IPS-18c (cell line): Measurements from ENCODE around the gene ATP13A3.
"Not testable (repeated sequence)": the region's sequence is repeated elsewhere in the genome, so short reads cannot be mapped to it uniquely, and the experiment has no call there.

Source experiments
- H3K4me3 ChIP-seq: 2 replicates; pipeline ENCODE4 v1.7.0; 2013; ENCODE audit warnings: low read depth, mild to moderate bottlenecking, low read length, moderate library complexity; ENCODE audit not compliant: insufficient read depth
- H3K9me3 ChIP-seq: one replicate; pipeline ENCODE4 v1.6.1; 2013; ENCODE audit warnings: mild to moderate bottlenecking, low read length, moderate library complexity; ENCODE audit not compliant: control insufficient read depth, insufficient read depth

The ATP13A3 gene

DNA sequence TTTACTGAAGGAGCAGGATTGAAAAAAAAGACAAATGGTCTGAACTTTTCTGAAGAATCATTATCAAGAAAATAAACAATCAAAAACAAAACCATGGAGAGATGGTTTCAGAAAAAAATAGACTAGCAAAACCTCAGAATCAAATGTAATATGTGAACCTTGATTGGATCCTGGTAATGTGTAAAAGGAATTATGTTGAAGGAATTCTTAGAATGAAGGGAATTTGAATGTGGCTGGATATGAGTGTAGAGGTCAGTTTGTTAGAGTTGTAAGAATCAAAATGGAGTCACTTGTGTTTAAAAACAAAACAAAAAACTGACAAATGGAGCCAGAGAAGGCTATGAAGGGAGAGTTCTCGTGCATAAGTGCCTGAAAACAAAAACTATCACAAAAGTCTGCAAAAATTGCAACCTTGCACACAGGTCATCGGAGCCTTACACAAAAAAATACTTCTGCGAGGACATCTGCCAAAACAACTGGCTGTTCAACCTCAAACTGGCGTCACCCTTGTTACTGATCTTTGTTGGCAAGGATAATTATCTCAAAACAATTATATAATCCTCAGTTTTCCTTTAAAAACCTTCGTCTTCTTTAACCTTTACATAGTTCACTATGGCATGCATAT lies 19.1 kb upstream of the ATP13A3 start:
- Histone ChIP-seq H3K4me3 (no peak overlapping the region), H3K9me3 (no peaks in the 10 kb centered on the region)

GRCh38 chr3:194504861-194505260 lies 18.1 kb upstream of the ATP13A3 start:
- Histone ChIP-seq H3K9me3 (no peaks in the 10 kb centered on the region), H3K4me3 (no peak overlapping the region)

- H3K4me3 ChIP-seq, result no peak overlapping the region
- no peaks in the 10 kb centered on the region for H3K9me3 ChIP-seq
Observed at GRCh38 chr3:194504146-194504545, 17.3 kb upstream of the ATP13A3 start.

- Histone ChIP-seq H3K9me3 (no peaks in the 10 kb centered on the region), H3K4me3 (no peak overlapping the region)
Observed at GRCh38 chr3:194503081-194503531, 16.3 kb upstream of the ATP13A3 start.

DNA sequence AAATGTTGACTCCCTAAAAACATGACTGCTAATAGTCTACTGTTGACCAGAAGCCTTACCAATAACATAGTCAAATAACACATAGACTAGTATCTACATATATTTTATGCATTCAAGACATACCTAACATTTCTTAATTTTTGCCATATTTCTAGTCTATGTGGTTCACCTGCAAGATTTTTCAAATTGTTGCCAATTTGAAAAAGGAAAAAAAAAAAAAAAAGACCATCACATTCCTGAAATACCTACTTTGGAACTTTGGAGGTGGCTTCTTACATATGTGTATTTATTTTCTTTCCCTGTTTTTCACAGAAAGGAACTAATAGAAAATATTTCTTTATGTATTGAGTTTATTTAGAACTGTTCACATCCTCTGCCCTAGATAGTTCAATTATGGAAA lies 13.4 kb upstream of the ATP13A3 start:
- H3K9me3 ChIP-seq, result no peaks in the 10 kb centered on the region
- H3K4me3 ChIP-seq, result no peak overlapping the region

GRCh38 chr3:194499516-194499915 lies 12.7 kb upstream of the ATP13A3 start:
- not testable (repeated sequence) for H3K4me3 ChIP-seq, H3K9me3 ChIP-seq

DNA sequence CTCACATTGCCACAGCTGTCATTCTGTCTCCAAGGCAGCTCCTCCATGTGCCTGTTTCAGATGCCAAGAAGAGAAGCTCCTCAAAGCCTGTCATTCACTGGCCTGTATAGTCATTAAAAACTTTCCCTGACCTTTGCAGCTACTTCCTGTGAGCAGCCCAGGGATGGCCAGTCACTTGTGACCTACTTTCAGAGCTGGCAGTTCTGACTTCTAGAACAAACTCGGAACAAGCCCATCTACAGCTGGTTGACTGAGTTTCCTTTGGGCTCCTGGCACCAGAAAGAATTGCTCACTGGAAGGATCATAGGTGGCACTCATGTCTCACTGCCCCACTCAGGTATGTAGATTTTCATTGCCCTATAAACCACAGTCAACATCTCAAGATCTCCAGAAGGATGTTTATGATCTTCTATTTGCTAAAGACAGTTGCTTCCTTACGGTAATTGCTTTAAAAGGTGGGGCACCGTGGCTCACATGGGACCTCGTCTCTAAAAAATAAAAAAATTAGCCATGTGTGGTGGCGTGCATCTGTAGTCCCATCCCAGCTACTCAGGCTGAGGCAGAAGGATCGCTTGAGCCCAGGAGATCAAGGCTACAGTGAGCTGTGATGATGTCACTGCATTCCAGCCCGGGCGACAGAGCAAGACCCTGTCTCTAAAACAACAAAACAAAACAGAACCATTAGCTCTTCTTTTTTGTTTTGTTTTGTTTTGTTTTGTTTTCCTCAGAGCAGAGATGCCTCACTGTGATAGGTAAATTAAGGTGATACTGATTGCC lies 11.2 kb upstream of the ATP13A3 start:
- H3K9me3 ChIP-seq, result no peaks in the 10 kb centered on the region
- no peak overlapping the region for H3K4me3 ChIP-seq

- no peak overlapping the region for H3K4me3 ChIP-seq
- H3K9me3 ChIP-seq, result no peaks in the 10 kb centered on the region
Observed at GRCh38 chr3:194496217-194496919, 9.6 kb upstream of the ATP13A3 start.

GRCh38 chr3:194494951-194495374 lies 8.2 kb upstream of the ATP13A3 start:
- Histone ChIP-seq H3K9me3 (no peaks in the 10 kb centered on the region), H3K4me3 (no peak overlapping the region)

- H3K9me3 ChIP-seq, H3K4me3 ChIP-seq: not testable (repeated sequence)
Observed at GRCh38 chr3:194493995-194494927, 7.5 kb upstream of the ATP13A3 start.

- Histone ChIP-seq H3K4me3 (no peak overlapping the region), H3K9me3 (no peaks in the 10 kb centered on the region)
Observed at GRCh38 chr3:194492001-194492400, 5.2 kb upstream of the ATP13A3 start.

DNA sequence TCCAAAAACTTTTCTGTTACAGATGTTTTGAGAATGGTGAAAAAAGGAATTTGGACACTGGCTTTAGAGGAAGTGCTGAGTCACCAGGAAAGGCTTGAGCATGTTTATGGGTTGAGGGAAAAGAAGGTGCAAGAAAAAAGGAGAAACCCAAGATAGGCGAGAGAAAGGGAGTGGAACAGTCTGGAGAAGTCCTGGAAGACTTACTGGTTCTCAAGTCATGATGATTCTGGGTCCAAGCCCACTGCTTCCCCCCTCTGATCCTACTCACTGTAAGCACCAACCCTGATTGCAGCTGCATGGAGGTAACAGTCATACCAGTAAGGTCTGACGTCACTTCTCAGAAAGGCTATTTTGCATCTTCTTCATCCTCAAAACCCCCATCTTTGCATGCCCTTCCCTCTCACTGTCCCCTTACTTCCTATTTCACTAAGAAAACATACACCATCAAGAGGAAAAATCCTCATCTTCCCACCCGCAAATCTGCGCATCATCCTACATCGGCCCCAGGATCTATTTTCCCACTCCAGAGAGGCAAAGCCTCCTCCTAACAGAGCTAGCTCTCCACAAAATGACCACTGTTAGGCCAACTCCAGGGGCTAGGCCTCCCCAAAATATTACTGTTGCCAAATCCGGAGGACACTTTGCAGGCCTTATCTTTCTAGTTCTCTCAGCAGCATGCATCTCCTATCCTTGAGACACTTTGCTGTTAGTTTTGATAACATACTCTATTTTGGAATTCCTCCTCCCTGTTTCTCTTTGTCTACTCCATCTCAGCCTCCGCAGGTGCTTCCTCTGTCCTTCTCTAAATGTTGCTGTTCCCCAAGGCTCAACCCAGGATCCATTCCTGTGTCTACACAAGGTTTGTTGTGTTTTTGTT lies 3.2 kb upstream of the ATP13A3 start:
- Histone ChIP-seq H3K4me3 (no peak overlapping the region), H3K9me3 (peaks cover 2% of the 10 kb centered on the region)

GRCh38 chr3:194488055-194488742 lies 1.4 kb upstream of the ATP13A3 start:
- Histone ChIP-seq H3K9me3 (peaks cover 2% of the 10 kb centered on the region), H3K4me3 (no peak overlapping the region)

GRCh38 chr3:194487289-194488054 lies 670 bp upstream of the ATP13A3 start:
- peak overlapping the region; percentile 71 for H3K4me3 ChIP-seq
- H3K9me3 ChIP-seq, result peaks cover 2% of the 10 kb centered on the region

- Histone ChIP-seq H3K4me3 (peak overlapping the region; percentile 71), H3K9me3 (peaks cover 2% of the 10 kb centered on the region)
Observed at GRCh38 chr3:194485881-194486539, 792 bp downstream of the ATP13A3 start.
